GM12865 (cell line): Measurements from ENCODE around the gene LCE3C.

ENCODE experiments used
- DNase-seq: peaks from one replicate; pipeline ENCODE4 v3.0.0; 2010; ENCODE audit warnings: low read depth
- H3K4me3 ChIP-seq: 2 replicates; pipeline ENCODE4 v1.5.1; 2011; ENCODE audit warnings: mild to moderate bottlenecking, low read depth, low read length, control low read depth
- CTCF ChIP-seq: IDR thresholded peaks from 2 replicates; pipeline ENCODE4 v1.5.1; 2011; ENCODE audit warnings: low read length, control low read depth, low read depth, inconsistent platforms; ENCODE audit not compliant: insufficient read depth; ENCODE audit errors: missing control alignments

The LCE3C gene

DNA sequence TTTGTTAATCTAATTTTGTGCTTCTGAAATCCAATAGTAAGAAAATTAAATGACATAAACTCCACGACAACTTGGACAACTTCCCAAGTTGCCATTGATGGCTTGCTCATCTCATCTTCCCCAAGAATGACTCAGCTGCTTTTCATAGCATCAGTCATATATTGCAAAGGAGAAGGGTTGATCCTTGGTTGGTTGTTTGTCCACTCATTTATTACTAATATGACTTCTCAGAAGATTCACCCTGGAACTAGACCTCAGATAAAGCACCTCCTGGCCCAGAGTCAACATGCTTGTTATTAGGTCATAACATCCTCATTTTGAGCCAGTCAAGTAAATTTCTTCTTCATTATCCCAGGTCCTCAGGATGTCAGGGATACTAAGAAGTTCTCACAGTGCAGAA lies 17.4 kb upstream of the LCE3C start:
- H3K4me3 ChIP-seq = no peak overlapping the region
- no peak for TF ChIP-seq CTCF
- DNase-seq = no peak

DNA sequence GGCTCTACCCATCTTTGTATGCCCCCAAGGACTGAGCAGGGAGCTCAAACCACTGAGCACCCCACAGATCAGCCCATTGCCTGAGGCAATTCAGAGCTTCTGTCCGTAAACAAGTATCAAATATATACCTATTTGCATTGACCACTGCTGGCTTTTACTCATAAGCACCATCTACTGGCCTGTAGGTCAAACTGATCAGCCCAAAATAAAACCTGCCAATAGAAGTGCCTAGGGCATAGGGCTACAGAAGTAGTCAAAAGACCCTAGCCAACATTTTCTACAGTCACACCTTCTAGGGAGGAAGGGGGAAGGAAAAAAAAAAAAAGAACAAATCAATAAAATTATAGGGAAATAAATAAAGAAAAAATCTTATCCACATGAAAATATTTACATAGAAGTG lies 14.4 kb upstream of the LCE3C start:
- TF ChIP-seq CTCF = peak; percentile 32

DNA sequence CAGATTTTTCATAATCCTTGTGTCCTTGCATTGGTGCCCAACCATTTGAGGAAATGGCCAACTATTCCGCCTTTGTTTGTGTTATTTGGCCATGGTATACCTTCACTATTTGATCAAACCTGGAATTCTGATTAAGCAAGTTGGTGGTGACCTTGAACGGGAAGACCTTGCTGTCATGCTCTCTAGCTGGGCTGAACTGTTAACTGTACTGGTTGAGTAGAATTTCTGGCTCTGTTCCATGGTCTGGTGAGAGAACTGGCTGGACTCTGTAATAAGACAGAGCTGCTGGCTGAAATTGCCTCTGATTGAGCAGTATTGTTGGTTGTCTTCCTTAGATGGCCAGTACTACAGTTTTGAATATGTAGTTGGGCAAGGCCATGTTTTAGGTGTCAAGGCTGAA lies 3.0 kb upstream of the LCE3C start:
- no peak overlapping the region for H3K4me3 ChIP-seq

More for the DNA sequence above, 14.4 kb upstream of the LCE3C start:
- DNase-seq = peak; percentile 6
- no peak overlapping the region for H3K4me3 ChIP-seq

GRCh38 chr1:152613511-152613910 lies 13.5 kb downstream of the LCE3C start, which contains the start of gene LCE3B:
TSS of gene LCE3B (plus strand) at chr1:152613811. CDS start at chr1:152613811, 0 bp downstream.
- no peak within 1 kb of the TSS for H3K4me3 ChIP-seq
- no peak for TF ChIP-seq CTCF
- DNase-seq = no peak

More for the DNA sequence above, 3.0 kb upstream of the LCE3C start:
- no peak for DNase-seq
- no peak for TF ChIP-seq CTCF

DNA sequence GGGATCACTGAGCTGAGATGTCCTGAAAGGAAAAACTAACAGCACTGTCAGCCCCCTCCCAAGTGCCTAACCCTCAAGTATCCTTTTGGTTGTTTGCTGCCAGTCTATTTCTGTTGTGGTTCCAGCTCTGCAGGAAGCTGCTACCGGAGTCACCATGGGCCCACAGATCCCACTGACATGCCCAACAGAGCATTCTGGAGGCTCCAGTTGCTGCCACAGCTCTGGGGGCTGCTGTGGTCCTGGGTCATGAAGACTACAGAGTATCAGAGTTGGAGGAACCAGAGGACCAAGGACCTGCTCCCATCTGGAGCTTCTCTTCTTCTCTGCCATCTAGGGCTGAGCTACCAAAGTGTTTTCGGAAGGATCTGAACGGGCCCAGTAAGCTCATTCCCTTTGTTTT lies 22.0 kb downstream of the LCE3C start:
- DNase-seq = no peak
- TF ChIP-seq CTCF = no peak
- no peak overlapping the region for H3K4me3 ChIP-seq

DNA sequence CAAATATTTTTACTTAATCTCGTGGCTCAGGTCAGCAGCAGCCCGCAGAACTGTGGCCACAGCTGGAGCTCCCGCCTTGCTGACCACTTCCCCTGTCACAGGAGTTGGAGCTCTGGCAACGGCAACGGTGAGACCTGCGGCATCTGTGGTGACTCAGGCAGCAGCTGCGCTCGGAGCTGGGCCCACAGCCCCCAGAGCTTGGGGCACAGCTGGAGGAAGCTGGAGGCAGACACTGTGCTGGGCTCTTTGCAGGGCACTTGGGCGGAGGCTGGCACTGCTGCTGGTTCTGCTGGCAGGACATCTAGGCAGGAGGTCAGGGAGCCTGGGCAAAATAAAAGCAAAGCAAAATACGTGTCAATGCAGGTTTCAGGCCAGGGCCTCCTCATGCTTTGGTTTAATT lies 22.8 kb downstream of the LCE3C start, which contains the start of gene LCE3A:
Gene LCE3A, minus strand, starts transcription at position 301 of the 400 bp plus-strand sequence. Its CDS starts 0 bp downstream, at position 301.
- TF ChIP-seq CTCF = no peak
- no peak within 1 kb of the TSS for H3K4me3 ChIP-seq
- peak; percentile 29 for DNase-seq

DNA sequence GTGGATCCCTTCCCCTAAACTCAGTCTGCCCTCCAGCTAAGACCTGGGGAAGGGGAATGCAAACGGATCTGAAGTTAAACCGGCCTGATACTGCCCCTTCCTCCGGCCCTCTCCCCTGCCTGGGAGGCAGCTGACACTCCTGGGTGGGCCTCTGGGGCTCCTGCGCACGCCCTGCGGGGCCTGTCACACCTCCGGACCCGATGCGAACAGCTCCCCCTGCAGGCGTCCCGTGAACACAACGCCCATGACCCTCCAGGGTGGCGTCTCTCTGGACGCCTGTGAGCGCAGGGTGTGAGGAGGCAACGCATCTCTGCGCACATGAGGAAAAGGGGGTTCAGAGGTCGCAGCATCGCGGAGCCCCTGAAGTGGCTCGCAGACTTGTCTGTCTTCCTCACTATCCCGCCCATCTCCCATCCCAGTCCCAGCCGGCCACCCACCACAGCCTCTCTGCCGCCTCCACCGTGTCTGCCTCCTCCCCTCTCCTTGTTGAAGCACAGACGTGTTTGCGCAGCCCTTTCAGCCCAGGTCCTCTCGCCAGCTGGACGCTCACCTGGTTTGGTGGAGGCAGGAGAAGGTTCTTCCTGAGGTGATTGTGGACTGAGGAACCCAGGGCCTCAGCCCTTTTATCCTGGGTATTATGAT lies 23.3 kb downstream of the LCE3C start:
- H3K4me3 ChIP-seq = no peak overlapping the region
- TF ChIP-seq CTCF = peak; percentile 51
- DNase-seq = peak; percentile 26
